ENCODE measurements around the gene CAMK1. TPM values are rescaled to one million over a fixed set of nuclear protein-coding genes. Genes with fewer than 3 reads are reported as not detected.

The CAMK1 gene
- total RNA-seq, 1 donor from 2014 or later: 42.5 TPM

DNA sequence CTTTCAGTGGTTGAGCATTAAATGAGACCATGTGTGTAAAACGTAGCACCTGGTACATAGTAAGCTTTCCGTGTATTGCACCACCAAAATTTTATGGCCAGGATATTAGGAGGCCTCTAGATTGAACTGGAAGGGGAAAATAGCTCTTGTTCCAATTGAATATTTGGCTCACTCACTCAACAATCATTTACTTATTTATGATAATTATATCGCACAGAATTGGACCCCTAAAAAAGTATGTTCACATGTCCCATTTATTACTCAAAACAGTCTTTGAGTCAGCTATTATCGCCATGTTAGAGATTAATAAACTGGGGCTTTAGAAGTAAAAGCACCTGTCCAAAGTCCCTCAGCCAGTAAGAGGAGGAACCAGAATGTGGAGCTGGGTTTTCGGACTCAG is 35.2 kb upstream of the CAMK1 start:
- Histone ChIP-seq H3K36me3 (peaks cover 6 to 65% of the 10 kb centered on the region in 2 donors), H3K9me3 (no peaks in the 10 kb centered on the region), H3K27me3 (no peaks in the 10 kb centered on the region), H3K27ac (no peak overlapping the region), H3K4me1 (peaks cover 8% of the 10 kb centered on the region), H3K4me3 (no peak overlapping the region)
- intact Hi-C loops (cut with DNase I): loop anchor here (10.0 kb wide), 1 partner anchor 130 kb away; the partner anchor contains the start of gene CRELD1
- no peak for DNase-seq (ENCODE audit: extremely low spot score in 2 of 2)
- TF ChIP-seq, protein P1, sequence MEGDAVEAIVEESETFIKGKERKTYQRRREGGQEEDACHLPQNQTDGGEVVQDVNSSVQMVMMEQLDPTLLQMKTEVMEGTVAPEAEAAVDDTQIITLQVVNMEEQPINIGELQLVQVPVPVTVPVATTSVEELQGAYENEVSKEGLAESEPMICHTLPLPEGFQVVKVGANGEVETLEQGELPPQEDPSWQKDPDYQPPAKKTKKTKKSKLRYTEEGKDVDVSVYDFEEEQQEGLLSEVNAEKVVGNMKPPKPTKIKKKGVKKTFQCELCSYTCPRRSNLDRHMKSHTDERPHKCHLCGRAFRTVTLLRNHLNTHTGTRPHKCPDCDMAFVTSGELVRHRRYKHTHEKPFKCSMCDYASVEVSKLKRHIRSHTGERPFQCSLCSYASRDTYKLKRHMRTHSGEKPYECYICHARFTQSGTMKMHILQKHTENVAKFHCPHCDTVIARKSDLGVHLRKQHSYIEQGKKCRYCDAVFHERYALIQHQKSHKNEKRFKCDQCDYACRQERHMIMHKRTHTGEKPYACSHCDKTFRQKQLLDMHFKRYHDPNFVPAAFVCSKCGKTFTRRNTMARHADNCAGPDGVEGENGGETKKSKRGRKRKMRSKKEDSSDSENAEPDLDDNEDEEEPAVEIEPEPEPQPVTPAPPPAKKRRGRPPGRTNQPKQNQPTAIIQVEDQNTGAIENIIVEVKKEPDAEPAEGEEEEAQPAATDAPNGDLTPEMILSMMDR (IDR thresholded peaks at IDR 0.05): no peak
- TF ChIP-seq POLR2AphosphoS5 (IDR thresholded peaks at IDR 0.05; ENCODE audit: insufficient read depth in 1 of 2, low read depth in 1 of 2) (no peak), POLR2A (IDR thresholded peaks at IDR 0.05) (no peak)

DNA sequence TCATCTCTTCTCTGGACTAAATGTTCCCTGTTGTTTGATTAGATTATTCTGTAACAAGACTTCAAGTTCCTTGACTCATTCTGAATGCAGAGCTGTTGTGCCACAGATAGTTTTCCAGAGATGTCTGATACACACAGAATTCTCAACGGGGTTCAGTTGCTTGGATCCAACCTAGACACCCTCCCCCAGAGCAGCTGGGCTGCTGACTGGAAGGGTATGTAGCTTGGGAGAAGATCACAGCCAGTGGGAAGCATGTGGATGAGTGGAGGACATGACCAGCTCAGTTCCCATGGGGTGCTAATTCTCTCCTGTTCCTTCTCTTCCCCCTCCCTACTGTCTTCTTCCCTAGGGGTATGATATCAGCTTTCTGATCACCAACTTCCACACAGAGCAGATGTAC is 33.7 kb upstream of the CAMK1 start:
- no peak for DNase-seq (ENCODE audit: extremely low spot score in 2 of 2)

DNA sequence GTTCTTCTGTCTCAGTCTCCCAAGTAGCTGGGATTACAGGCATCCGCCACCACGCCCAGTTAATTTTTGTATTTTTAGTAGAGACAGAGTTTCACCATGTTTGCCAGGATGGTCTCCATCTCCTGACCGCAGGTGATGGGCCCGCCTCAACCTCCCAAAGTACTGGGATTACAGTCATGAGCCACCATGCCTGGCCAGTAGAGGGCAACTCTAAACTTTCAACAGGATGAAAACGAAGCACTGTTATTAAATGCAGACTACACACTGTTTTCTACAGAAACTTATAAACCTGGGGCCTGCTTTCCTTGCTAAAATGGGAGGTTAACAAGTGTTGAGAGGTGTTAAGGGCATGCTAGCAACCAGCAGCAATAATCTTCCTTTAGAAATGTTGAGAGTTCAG is 30.8 kb upstream of the CAMK1 start:
- Histone ChIP-seq H3K27ac (no peak overlapping the region), H3K36me3 (peaks cover 9 to 83% of the 10 kb centered on the region in 2 donors), H3K4me3 (no peak overlapping the region), H3K27me3 (no peaks in the 10 kb centered on the region), H3K4me1 (peaks cover 6% of the 10 kb centered on the region), H3K9me3 (no peaks in the 10 kb centered on the region)
- intact Hi-C loops (cut with DNase I): loop anchor here (10.0 kb wide), 1 partner anchor 134 kb away; the partner anchor contains the start of gene CRELD1
- DNase-seq (ENCODE audit: extremely low spot score in 2 of 2): no peak
- no peak for TF ChIP-seq POLR2A (IDR thresholded peaks at IDR 0.05)
- TF ChIP-seq, protein P1 (IDR thresholded peaks at IDR 0.05): no peak
- TF ChIP-seq POLR2AphosphoS5 (IDR thresholded peaks at IDR 0.05; ENCODE audit: insufficient read depth in 1 of 2, low read depth in 1 of 2): no peak

More for the DNA sequence above, 33.7 kb upstream of the CAMK1 start:
- Histone ChIP-seq H3K36me3 (peaks cover 9 to 80% of the 10 kb centered on the region in 2 donors), H3K4me3 (no peak overlapping the region), H3K27ac (no peak overlapping the region), H3K4me1 (no peaks in the 10 kb centered on the region), H3K9me3 (no peaks in the 10 kb centered on the region), H3K27me3 (no peaks in the 10 kb centered on the region)
- TF ChIP-seq POLR2AphosphoS5 (IDR thresholded peaks at IDR 0.05; ENCODE audit: insufficient read depth in 1 of 2, low read depth in 1 of 2) (no peak), POLR2A (IDR thresholded peaks at IDR 0.05) (no peak)
- TF ChIP-seq, protein P1 (IDR thresholded peaks at IDR 0.05): no peak
- intact Hi-C loops (cut with DNase I): loop anchor here (10.0 kb wide), 1 partner anchor 131 kb away; the partner anchor contains the start of gene CRELD1

DNA sequence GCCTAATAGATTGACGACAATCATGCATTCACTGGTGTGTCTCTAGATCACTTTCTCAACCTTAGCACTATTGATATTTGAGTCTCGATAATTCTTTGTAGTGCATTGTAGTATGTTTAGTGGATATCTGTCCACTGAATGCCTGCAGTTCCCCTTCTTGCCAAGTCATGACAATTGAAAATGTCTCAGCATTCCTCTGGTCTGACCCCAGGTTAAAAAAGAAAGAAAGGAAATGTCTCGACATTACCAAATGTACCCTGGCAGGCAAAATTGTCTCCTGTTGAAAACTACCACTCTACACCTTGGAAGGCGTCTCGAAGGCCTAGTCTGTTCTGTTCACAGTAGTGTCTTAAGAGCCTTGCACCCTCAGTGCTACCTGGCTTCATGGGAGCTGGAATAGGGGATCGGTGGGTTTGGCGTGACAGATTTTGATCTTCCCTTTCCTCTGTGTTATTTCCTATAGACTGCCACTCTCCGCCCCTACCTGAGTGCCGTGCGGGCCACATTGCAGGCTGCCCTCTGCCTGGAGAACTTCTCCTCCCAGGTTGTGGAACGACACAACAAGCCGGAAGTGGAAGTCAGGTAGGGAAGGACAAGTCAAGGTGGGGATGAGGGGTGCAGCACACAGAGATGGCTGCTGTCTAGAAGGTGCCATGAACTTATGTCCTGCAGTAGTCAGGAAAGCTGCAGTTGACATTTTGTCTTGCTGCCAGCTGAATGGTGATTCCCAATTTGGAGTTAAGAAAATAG is 27.6 kb upstream of the CAMK1 start:
- TF ChIP-seq POLR2AphosphoS5 (IDR thresholded peaks at IDR 0.05; ENCODE audit: insufficient read depth in 1 of 2, low read depth in 1 of 2): no peak
- TF ChIP-seq, protein P1 (IDR thresholded peaks at IDR 0.05): no peak
- no peak for TF ChIP-seq POLR2A (IDR thresholded peaks at IDR 0.05)
- Histone ChIP-seq H3K4me1 (peaks cover 26% of the 10 kb centered on the region), H3K4me3 (no peak overlapping the region), H3K27me3 (no peaks in the 10 kb centered on the region), H3K36me3 (peaks cover 9 to 53% of the 10 kb centered on the region in 2 donors), H3K27ac (no peak overlapping the region), H3K9me3 (no peaks in the 10 kb centered on the region)
- no peak for DNase-seq (ENCODE audit: extremely low spot score in 2 of 2)
- intact Hi-C loops (cut with DNase I): loop anchor here (10.0 kb wide), 1 partner anchor 63 kb away; the partner anchor contains the start of gene BRPF1

DNA sequence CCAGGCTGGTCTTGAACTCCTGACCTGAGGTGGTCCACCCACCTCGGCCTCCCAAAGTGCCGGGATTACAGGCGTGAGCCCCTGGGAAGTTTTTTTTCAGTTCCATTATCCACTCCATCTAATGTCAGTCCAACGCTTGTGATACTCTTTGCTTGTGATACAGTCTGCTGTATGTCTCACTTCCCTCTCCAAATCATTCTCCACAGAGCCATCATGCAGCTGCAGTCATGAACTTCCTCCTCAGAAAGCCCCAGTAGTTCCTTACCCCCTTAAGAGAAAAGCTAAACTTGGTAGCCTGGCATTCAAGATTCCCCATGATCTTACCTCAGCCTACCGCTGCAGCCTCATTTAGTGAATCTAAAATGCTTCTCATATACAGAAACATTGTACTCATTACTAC is 25.5 kb upstream of the CAMK1 start:
- intact Hi-C loops (cut with DNase I): loop anchor here (10.0 kb wide), 1 partner anchor 60 kb away; the partner anchor contains the start of gene BRPF1
- H3K36me3 ChIP-seq: peaks cover 4 to 34% of the 10 kb centered on the region in 2 donors
- TF ChIP-seq POLR2A (IDR thresholded peaks at IDR 0.05) (no peak), POLR2AphosphoS5 (IDR thresholded peaks at IDR 0.05; ENCODE audit: insufficient read depth in 1 of 2, low read depth in 1 of 2) (no peak)
- TF ChIP-seq, protein P1 (IDR thresholded peaks at IDR 0.05): no peak

More for the DNA sequence above, 25.5 kb upstream of the CAMK1 start:
- H3K9me3 ChIP-seq: no peaks in the 10 kb centered on the region
- H3K4me3 ChIP-seq: no peak overlapping the region
- H3K4me1 ChIP-seq: peaks cover 44% of the 10 kb centered on the region
- no peak overlapping the region for H3K27ac ChIP-seq
- H3K27me3 ChIP-seq: no peaks in the 10 kb centered on the region
- DNase-seq (ENCODE audit: extremely low spot score in 2 of 2): no peak
